ENCODE results near the gene RASGRF2. TPM values are rescaled to one million over a fixed set of nuclear protein-coding genes. Genes with fewer than 3 reads are reported as not detected.

The RASGRF2 gene
- total and polyA plus RNA-seq, 2 of the 13 experiments (the other 11 are each of a cell fraction or from before 2014, with no cell fraction given): 23.6 to 29.0 TPM

DNA sequence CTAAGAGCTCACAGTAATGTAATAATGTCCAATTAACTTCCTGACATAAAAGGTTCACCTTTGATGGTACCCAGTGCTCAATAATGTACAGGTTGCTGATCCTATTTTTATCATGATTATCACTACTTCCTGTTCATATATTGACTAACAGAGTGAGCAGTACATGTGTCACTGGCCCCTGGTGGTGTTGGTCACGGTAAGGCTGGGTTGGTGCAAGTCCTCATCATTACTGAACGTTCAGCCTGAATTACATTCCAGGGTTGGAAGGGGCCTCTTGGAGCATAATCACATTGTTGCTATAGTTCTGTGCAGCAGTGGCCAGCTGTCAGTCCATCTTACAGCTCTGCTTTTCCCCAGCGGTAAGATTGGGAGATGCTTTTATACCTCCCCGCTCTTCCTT lies 248.7 kb downstream of the RASGRF2 start (continued):
- no peak for TF ChIP-seq KAT2B (IDR thresholded peaks at IDR 0.05; ENCODE audit: borderline replicate concordance, low read depth, low read length)
- TF ChIP-seq SETDB1 (CRISPR knock-in tag; IDR thresholded peaks at IDR 0.05; ENCODE audit: borderline replicate concordance): no peak
- TF ChIP-seq ZNF547 (CRISPR knock-in tag; IDR thresholded peaks at IDR 0.05): no peak
- no peak for TF ChIP-seq ZNF839 (CRISPR knock-in tag; IDR thresholded peaks at IDR 0.05; ENCODE audit: borderline replicate concordance)
- no peak for TF ChIP-seq ZBTB42 (CRISPR knock-in tag; IDR thresholded peaks at IDR 0.05)

DNA sequence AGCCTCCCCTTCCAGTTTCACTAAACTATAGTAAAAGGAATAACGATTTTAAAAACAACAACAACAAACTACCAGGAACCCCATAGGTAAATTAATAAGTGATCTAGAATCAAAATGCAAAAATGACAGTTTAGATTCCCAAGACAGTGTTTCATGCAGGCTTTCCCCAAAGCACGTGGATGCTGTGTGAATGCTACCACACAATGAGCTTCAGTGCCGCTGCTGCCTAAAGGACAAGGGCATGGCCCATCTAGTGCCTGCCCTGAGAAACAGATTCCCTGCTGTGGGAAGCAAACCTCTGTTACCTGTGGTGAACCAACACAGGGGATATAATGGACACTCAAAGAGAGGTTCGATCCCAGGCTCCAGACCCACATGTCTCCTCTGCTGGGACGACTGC lies 249.2 kb downstream of the RASGRF2 start:
- Histone ChIP-seq H3K4me2 (ENCODE audit: low read depth, low read length) (no peak overlapping the region), H3K27me3 (ENCODE audit: control insufficient read depth in 1 of 2, insufficient read depth in 2 of 2, low read length in 2 of 2) (no peaks in the 10 kb centered on the region), H3K4me3 (replicated peaks in 1 of 3; ENCODE audit: insufficient read depth in 1 of 3, low read depth in 2 of 3, low read length in 3 of 3) (no peak overlapping the region), H3K4me1 (ENCODE audit: insufficient read depth, low read length) (no peaks in the 10 kb centered on the region), H4K20me1 (ENCODE audit: insufficient read depth, low read length) (no peaks in the 10 kb centered on the region), H3K79me2 (ENCODE audit: insufficient read depth, low read length) (no peaks in the 10 kb centered on the region), H3K9me3 (ENCODE audit: low read length) (no peaks in the 10 kb centered on the region), H3K27ac (ENCODE audit: extremely low read length, insufficient read depth, low read length) (no peak overlapping the region), H2AFZ (ENCODE audit: low read length) (no peak overlapping the region), H3K36me3 (replicated peaks in 1 of 2; ENCODE audit: control insufficient read depth in 1 of 2, insufficient read depth in 2 of 2, low read length in 2 of 2) (peaks cover 20 to 47% of the 10 kb centered on the region in 2 experiments; a peak in 4 of 5 replicates), H3K9ac (ENCODE audit: insufficient read depth, low read depth, low read length) (no peak overlapping the region)
- BruUV-seq (replicated peaks): no TSS peak
- in situ Hi-C loops (cut with HindIII; ENCODE audit: extremely low pct_ligation_motif_present, low pct_unique_long_range_greater_than_20kb) (no loop called here), intact Hi-C loops (cut with micrococcal nuclease; ENCODE audit: unreplicated experiment) (no loop called here)
- DNase-seq (ENCODE audit: low spot score): no peak
- CTCF ChIA-PET (ENCODE audit: low intra/inter-chr PET ratio, low total read pairs): no interaction called here
- no peak for FAIRE-seq
- 96% methylated on average over 4 of the region's 5 CpGs for WGBS (ENCODE audit: low lambda C conversion rate)
- ATAC-seq: no peak
- POLR2A ChIA-PET: no interaction called here
- TF ChIP-seq ZBTB34 (CRISPR knock-in tag; IDR thresholded peaks at IDR 0.05): no peak
- no peak for TF ChIP-seq ZBTB40 (IDR thresholded peaks at IDR 0.05)
- no peak for TF ChIP-seq ZBTB40 (CRISPR knock-in tag; IDR thresholded peaks at IDR 0.05)
- no peak for TF ChIP-seq MLX (CRISPR knock-in tag; IDR thresholded peaks at IDR 0.05)
- no peak for TF ChIP-seq ZNF644 (CRISPR knock-in tag; IDR thresholded peaks at IDR 0.05; ENCODE audit: low read depth)
- no peak for TF ChIP-seq ZGPAT (CRISPR knock-in tag; IDR thresholded peaks at IDR 0.05)

Data from HepG2 (cell line).